GM10266 (cell line): ENCODE results near the gene USP12.

Experiments
- DNase-seq: peaks from one replicate; pipeline ENCODE4 v3.0.0; 2012; ENCODE audit errors: extremely low spot score
- CTCF ChIP-seq: IDR thresholded peaks from 2 replicates; pipeline ENCODE4 v1.5.1; 2012; ENCODE audit warnings: mild to moderate bottlenecking, low read depth; ENCODE audit not compliant: control insufficient read depth, insufficient read depth; ENCODE audit errors: missing control alignments

The USP12 gene

GRCh38 chr13:27203186-27203585 lies 31.6 kb upstream of the USP12 start:
- no peak for TF ChIP-seq CTCF
- no peak for DNase-seq

GRCh38 chr13:27201661-27202060 lies 30.1 kb upstream of the USP12 start:
- TF ChIP-seq CTCF = no peak
- DNase-seq = no peak

- TF ChIP-seq CTCF = no peak
- DNase-seq = no peak
Observed at GRCh38 chr13:27200413-27201070, 28.9 kb upstream of the USP12 start.

- DNase-seq = no peak
- no peak for TF ChIP-seq CTCF
Observed at GRCh38 chr13:27199696-27200095, 28.1 kb upstream of the USP12 start.

GRCh38 chr13:27199211-27199610 lies 27.6 kb upstream of the USP12 start:
- TF ChIP-seq CTCF = no peak
- DNase-seq = no peak

GRCh38 chr13:27194895-27195764 lies 23.5 kb upstream of the USP12 start:
- TF ChIP-seq CTCF = no peak
- DNase-seq = no peak

GRCh38 chr13:27194209-27194608 lies 22.6 kb upstream of the USP12 start:
- DNase-seq = no peak
- TF ChIP-seq CTCF = no peak
